Bronchial epithelial cell (primary cell): ENCODE measurements around the gene ANKRD17. TPM values are rescaled to one million over a fixed set of nuclear protein-coding genes. Genes with fewer than 3 reads are reported as not detected.

Experiments used
- DNase-seq: peaks from one replicate; pipeline ENCODE4 v3.0.0-alpha.2; 2010; ENCODE audit warnings: low read depth
- FAIRE-seq: peaks from 2 replicates; lab custom pipeline; 2011; peaks lifted over from hg19 to GRCh38; lab: Jason Lieb, UNC
- H3K27me3 ChIP-seq: 2 replicates; pipeline ENCODE4 v1.5.1; 2011; ENCODE audit warnings: low read length; ENCODE audit not compliant: control insufficient read depth, insufficient read depth
- H3K36me3 ChIP-seq: 2 replicates; pipeline ENCODE4 v1.5.1; 2011; ENCODE audit warnings: low read length; ENCODE audit not compliant: control insufficient read depth, insufficient read depth
- H3K4me3 ChIP-seq: 2 replicates; pipeline ENCODE4 v1.5.1; 2011; ENCODE audit warnings: mild to moderate bottlenecking, low read depth, low read length, control low read depth
- CTCF ChIP-seq: IDR thresholded peaks from 2 replicates; pipeline ENCODE4 v1.5.1; 2011; ENCODE audit warnings: mild to moderate bottlenecking, moderate library complexity, low read length, control low read depth, inconsistent platforms; ENCODE audit not compliant: insufficient read depth, severe bottlenecking
- total RNA-seq: library from RNA; depleted of rRNA; stranded (reverse); fragments of >200 nt; gene quantifications from 2 replicates; pipeline ENCODE4 v1.2.1, GENCODE V29; 2014

Gene ANKRD17
- total RNA-seq, 1 donor from 2014 or later, result 41.9 TPM

GRCh38 chr4:73099143-73099542 lies 159.5 kb downstream of the ANKRD17 start:
- peaks cover 4% of the 10 kb centered on the region for H3K36me3 ChIP-seq
- no peak for DNase-seq
- H3K27me3 ChIP-seq, result no peaks in the 10 kb centered on the region
- TF ChIP-seq CTCF, result no peak
- H3K4me3 ChIP-seq, result no peak overlapping the region
- no peak for FAIRE-seq

GRCh38 chr4:73098713-73099112 lies 159.9 kb downstream of the ANKRD17 start:
- no peak for FAIRE-seq
- no peaks in the 10 kb centered on the region for H3K27me3 ChIP-seq
- peaks cover 4% of the 10 kb centered on the region for H3K36me3 ChIP-seq
- no peak overlapping the region for H3K4me3 ChIP-seq
- no peak for DNase-seq
- no peak for TF ChIP-seq CTCF

DNA sequence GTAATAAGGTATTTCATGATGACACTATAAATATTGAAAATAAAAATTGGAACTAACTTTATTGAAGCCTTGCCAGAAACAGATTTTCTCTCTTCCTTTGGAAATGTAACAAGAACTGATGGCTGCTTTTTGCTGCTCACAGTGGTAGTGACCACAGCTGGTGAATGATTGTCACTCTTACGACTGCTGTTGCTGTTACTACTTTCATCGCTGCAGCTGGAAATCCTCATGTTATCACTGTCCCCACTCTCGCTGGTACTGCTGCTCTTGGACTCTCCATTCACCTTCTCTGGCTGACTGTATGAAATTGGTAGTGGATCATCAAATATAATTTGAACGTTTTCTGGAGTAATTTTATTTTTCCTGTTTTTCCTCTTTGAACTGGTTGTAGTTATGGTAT lies 160.6 kb downstream of the ANKRD17 start:
- H3K36me3 ChIP-seq, result peaks cover 4% of the 10 kb centered on the region
- FAIRE-seq, result no peak
- no peak for DNase-seq
- H3K27me3 ChIP-seq, result no peaks in the 10 kb centered on the region
- no peak for TF ChIP-seq CTCF
- no peak overlapping the region for H3K4me3 ChIP-seq

DNA sequence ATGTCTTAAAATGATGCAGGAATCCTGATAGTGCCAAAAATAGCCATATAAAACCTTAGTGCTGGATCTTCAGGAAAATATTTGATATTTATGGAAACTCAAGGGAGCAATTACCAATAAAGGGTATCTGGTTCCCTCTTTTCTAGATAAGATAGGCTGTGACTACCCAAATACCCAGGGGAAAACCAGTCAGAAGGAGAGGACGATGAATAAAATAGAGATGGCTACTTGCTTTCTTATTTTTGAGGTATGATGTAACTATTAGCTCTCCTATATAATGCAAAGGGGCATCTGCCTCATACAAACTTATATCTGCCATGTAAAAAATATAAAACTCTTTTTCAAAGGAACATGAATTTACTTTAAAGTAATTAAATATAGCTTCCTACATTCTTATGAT lies 165.7 kb downstream of the ANKRD17 start:
- TF ChIP-seq CTCF, result no peak
- Histone ChIP-seq H3K27me3 (no peaks in the 10 kb centered on the region), H3K4me3 (no peak overlapping the region), H3K36me3 (peaks cover 12% of the 10 kb centered on the region)
- no peak for DNase-seq
- no peak for FAIRE-seq

- no peaks in the 10 kb centered on the region for H3K27me3 ChIP-seq
- DNase-seq, result no peak
- no peak for TF ChIP-seq CTCF
- no peak overlapping the region for H3K4me3 ChIP-seq
- no peak for FAIRE-seq
- H3K36me3 ChIP-seq, result peaks cover 12% of the 10 kb centered on the region
Observed at GRCh38 chr4:73090738-73091137, 167.9 kb downstream of the ANKRD17 start.

DNA sequence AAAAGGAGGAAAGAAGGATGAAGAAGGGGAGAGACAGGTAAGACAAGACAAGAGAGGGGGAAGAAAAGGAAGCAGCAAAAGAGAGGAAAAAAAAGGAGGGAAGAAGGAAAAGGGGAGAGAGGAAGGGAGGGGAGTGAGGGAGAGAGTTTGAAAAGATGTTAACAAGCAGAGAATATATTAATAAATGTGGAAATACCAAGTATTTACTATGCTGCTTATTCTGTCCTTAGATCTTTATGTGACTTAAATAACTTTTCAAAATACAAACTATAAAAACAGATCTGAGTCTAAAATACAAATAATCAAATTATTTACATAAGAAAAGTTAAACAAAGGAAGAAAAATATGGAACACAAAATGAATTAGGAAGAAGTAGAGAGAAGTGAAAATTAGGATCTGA lies 170.7 kb downstream of the ANKRD17 start:
- H3K27me3 ChIP-seq, result no peaks in the 10 kb centered on the region
- no peak for DNase-seq
- no peak for FAIRE-seq
- no peak overlapping the region for H3K4me3 ChIP-seq
- TF ChIP-seq CTCF, result no peak
- H3K36me3 ChIP-seq, result peaks cover 11% of the 10 kb centered on the region
